NT2/D1 (cell line): ENCODE data around the gene SLC18A3.

Experiments
- SUZ12 ChIP-seq: IDR thresholded peaks from 2 replicates; pipeline ENCODE4 v1.6.1; 2011; ENCODE audit not compliant: insufficient read length, insufficient read depth; ENCODE audit errors: extremely low read depth
- YY1 ChIP-seq: IDR thresholded peaks from 2 replicates; pipeline ENCODE4 v1.6.1; 2011; ENCODE audit not compliant: insufficient read length, insufficient read depth

- TF ChIP-seq SUZ12 (no peak), YY1 (no peak)
These were observed 7.3 kb downstream of the SLC18A3 start for GRCh38 chr10:49617121-49618020.
